HEK293 (cell line): ENCODE data around the gene APOL4.

ENCODE experiments used
- EGR2 ChIP-seq: fragments of 450-650 bp; formaldehyde crosslinking; IDR thresholded peaks from 2 replicates; pipeline ENCODE4 v1.5.1; 2016; ENCODE audit warnings: low read depth, missing biosample characterization, missing genetic modification characterization
- GLIS2 ChIP-seq: fragments of 450-650 bp; formaldehyde crosslinking; IDR thresholded peaks from 2 replicates; pipeline ENCODE4 v1.5.1; 2016; ENCODE audit warnings: missing biosample characterization, missing genetic modification characterization
- IKZF3 ChIP-seq: fragments of 450-650 bp; IDR thresholded peaks from 2 replicates; pipeline ENCODE4 v1.5.0; 2018; ENCODE audit warnings: missing biosample characterization, mild to moderate bottlenecking, missing genetic modification characterization, moderate library complexity
- KLF10 ChIP-seq: fragments of 450-650 bp; IDR thresholded peaks from 2 replicates; pipeline ENCODE4 v1.5.1; 2018; ENCODE audit warnings: missing biosample characterization, mild to moderate bottlenecking, missing genetic modification characterization
- PRDM1 ChIP-seq: fragments of 450-650 bp; formaldehyde crosslinking; IDR thresholded peaks from 2 replicates; pipeline ENCODE4; 2016; ENCODE audit warnings: missing biosample characterization, missing genetic modification characterization
- SP7 ChIP-seq: fragments of 450-650 bp; formaldehyde crosslinking; IDR thresholded peaks from 2 replicates; pipeline ENCODE4 v1.5.1; 2016; ENCODE audit warnings: missing biosample characterization, missing genetic modification characterization
- TRIM28 ChIP-seq: IDR thresholded peaks from 2 replicates; pipeline ENCODE4 v1.6.1; 2011; ENCODE audit warnings: low read length, control low read depth, borderline replicate concordance
- ZBTB17 ChIP-seq: fragments of 450-650 bp; formaldehyde crosslinking; IDR thresholded peaks from 2 replicates; pipeline ENCODE4 v1.5.1; 2016; ENCODE audit warnings: missing biosample characterization, missing genetic modification characterization
- ZFHX2 ChIP-seq: fragments of 450-650 bp; formaldehyde crosslinking; conservative IDR thresholded peaks from 2 replicates; pipeline ENCODE4 v1.5.1; 2016; ENCODE audit warnings: missing biosample characterization, missing genetic modification characterization
- ZFP69B ChIP-seq: fragments of 450-650 bp; formaldehyde crosslinking; IDR thresholded peaks from 2 replicates; pipeline ENCODE4 v1.5.1; 2016; ENCODE audit warnings: missing biosample characterization, missing genetic modification characterization
- ZIC2 ChIP-seq: fragments of 450-650 bp; formaldehyde crosslinking; IDR thresholded peaks from 2 replicates; pipeline ENCODE4 v1.5.1; 2016; ENCODE audit warnings: missing biosample characterization, missing genetic modification characterization
- ZNF24 ChIP-seq: fragments of 450-650 bp; formaldehyde crosslinking; IDR thresholded peaks from 2 replicates; pipeline ENCODE4 v1.5.1; 2016; ENCODE audit warnings: missing biosample characterization, missing genetic modification characterization
- ZNF324 ChIP-seq: fragments of 450-650 bp; formaldehyde crosslinking; IDR thresholded peaks from 2 replicates; pipeline ENCODE4 v1.5.1; 2016; ENCODE audit warnings: missing biosample characterization, missing genetic modification characterization
- ZNF341 ChIP-seq: fragments of 450-650 bp; formaldehyde crosslinking; IDR thresholded peaks from 2 replicates; pipeline ENCODE4; 2016; ENCODE audit warnings: low read depth, missing biosample characterization, missing genetic modification characterization
- ZNF37A ChIP-seq: fragments of 450-650 bp; IDR thresholded peaks from 2 replicates; pipeline ENCODE4 v1.5.1; 2018; ENCODE audit warnings: missing biosample characterization, missing genetic modification characterization
- ZNF548 ChIP-seq: fragments of 450-650 bp; formaldehyde crosslinking; IDR thresholded peaks from 2 replicates; pipeline ENCODE4 v1.5.1; 2016; ENCODE audit warnings: missing biosample characterization, missing genetic modification characterization
- ZNF561 ChIP-seq: fragments of 450-650 bp; IDR thresholded peaks from 2 replicates; pipeline ENCODE4 v1.5.1; 2018; ENCODE audit warnings: missing biosample characterization, missing genetic modification characterization, borderline replicate concordance
- ZNF600 ChIP-seq: fragments of 450-650 bp; formaldehyde crosslinking; IDR thresholded peaks from 2 replicates; pipeline ENCODE4 v1.5.1; 2016; ENCODE audit warnings: missing biosample characterization, missing genetic modification characterization
- ZNF610 ChIP-seq: fragments of 450-650 bp; formaldehyde crosslinking; IDR thresholded peaks from 2 replicates; pipeline ENCODE4 v1.5.1; 2016; ENCODE audit warnings: missing biosample characterization, missing genetic modification characterization, borderline replicate concordance
- ZNF76 ChIP-seq: fragments of 450-650 bp; formaldehyde crosslinking; IDR thresholded peaks from 2 replicates; pipeline ENCODE4; 2016; ENCODE audit warnings: low read depth, missing biosample characterization, missing genetic modification characterization, borderline replicate concordance
- ZXDB ChIP-seq: fragments of 450-650 bp; formaldehyde crosslinking; IDR thresholded peaks from 2 replicates; pipeline ENCODE4 v1.5.1; 2016; ENCODE audit warnings: missing biosample characterization, missing genetic modification characterization
- TF ChIP-seq, protein P1 (sequence below): fragments of 450-650 bp; formaldehyde crosslinking; IDR thresholded peaks from 2 replicates; pipeline ENCODE4 v1.5.1; 2016; ENCODE audit warnings: missing biosample characterization, missing genetic modification characterization
- TF ChIP-seq, protein P2 (sequence below): fragments of 450-650 bp; IDR thresholded peaks from 2 replicates; pipeline ENCODE4 v1.5.1; 2018; ENCODE audit warnings: missing biosample characterization, mild to moderate bottlenecking, missing genetic modification characterization
- TF ChIP-seq, protein P3 (sequence below): fragments of 450-650 bp; formaldehyde crosslinking; IDR thresholded peaks from 2 replicates; pipeline ENCODE4 v1.5.1; 2016; ENCODE audit warnings: missing biosample characterization, missing genetic modification characterization
- TF ChIP-seq, protein P4 (sequence below): fragments of 450-650 bp; formaldehyde crosslinking; IDR thresholded peaks from 2 replicates; pipeline ENCODE4 v1.5.1; 2016; ENCODE audit warnings: missing biosample characterization, missing genetic modification characterization
- TF ChIP-seq, protein P5 (sequence below): fragments of 450-650 bp; formaldehyde crosslinking; IDR thresholded peaks from 2 replicates; pipeline ENCODE4 v1.5.1; 2016; ENCODE audit warnings: missing biosample characterization, missing genetic modification characterization
- TF ChIP-seq, protein P6 (sequence below): fragments of 450-650 bp; formaldehyde crosslinking; conservative IDR thresholded peaks from 2 replicates; pipeline ENCODE4 v1.5.1; 2016; ENCODE audit warnings: low read depth, missing biosample characterization, missing genetic modification characterization

The APOL4 gene

DNA sequence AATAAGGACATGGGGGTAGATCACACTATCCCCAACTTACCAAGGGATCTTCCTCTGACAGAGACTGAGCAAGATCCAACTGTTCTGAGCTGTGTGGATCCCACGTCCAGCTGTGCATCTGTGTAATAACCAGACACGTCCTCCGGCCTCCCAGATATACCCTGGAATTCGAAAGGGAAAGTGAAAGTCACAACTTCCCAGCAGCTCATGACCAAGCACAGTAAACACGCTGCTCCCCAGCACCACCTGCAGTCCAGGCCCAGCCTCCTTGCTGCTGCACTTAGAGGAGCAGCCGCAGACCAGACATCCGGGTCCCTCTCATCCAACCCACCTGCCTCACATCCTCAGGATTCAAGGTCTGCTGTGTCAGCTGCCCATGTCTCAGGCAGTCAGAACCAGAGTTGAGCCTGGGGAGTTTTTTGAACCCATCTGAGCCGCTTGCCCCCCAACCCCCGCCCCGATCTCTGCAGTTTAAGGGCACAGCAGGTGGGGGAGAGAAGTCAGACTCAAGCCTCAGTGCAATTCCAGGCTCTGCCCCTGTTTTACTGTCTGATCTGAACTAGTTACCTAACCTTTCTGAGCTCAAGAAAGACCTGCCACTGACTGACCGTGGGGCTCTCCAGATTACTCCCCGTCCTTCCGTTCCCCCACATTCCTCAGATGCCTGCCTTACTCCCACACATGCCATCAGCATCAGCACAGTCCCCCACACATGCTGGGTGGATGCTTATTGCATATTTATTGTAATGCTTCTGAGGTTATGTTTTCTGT, 38.0 kb upstream of the APOL4 start, which contains the start of gene APOL2 (continued):
- TF ChIP-seq, protein P1, sequence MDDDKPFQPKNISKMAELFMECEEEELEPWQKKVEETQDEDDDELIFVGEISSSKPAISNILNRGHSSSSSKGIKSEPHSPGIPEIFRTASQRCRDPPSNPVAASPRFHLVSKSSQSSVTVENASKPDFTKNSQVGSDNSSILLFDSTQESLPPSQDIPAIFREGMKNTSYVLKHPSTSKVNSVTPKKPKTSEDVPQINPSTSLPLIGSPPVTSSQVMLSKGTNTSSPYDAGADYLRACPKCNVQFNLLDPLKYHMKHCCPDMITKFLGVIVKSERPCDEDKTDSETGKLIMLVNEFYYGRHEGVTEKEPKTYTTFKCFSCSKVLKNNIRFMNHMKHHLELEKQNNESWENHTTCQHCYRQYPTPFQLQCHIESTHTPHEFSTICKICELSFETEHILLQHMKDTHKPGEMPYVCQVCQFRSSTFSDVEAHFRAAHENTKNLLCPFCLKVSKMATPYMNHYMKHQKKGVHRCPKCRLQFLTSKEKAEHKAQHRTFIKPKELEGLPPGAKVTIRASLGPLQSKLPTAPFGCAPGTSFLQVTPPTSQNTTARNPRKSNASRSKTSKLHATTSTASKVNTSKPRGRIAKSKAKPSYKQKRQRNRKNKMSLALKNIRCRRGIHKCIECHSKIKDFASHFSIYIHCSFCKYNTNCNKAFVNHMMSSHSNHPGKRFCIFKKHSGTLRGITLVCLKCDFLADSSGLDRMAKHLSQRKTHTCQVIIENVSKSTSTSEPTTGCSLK = no peak
- TF ChIP-seq, protein P2, sequence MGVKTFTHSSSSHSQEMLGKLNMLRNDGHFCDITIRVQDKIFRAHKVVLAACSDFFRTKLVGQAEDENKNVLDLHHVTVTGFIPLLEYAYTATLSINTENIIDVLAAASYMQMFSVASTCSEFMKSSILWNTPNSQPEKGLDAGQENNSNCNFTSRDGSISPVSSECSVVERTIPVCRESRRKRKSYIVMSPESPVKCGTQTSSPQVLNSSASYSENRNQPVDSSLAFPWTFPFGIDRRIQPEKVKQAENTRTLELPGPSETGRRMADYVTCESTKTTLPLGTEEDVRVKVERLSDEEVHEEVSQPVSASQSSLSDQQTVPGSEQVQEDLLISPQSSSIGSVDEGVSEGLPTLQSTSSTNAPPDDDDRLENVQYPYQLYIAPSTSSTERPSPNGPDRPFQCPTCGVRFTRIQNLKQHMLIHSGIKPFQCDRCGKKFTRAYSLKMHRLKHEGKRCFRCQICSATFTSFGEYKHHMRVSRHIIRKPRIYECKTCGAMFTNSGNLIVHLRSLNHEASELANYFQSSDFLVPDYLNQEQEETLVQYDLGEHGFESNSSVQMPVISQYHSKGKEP (tag by site-specific recombination) = peak; percentile 68; the same call in 1 of the 2 replicates
- TF ChIP-seq EGR2 (tag by site-specific recombination) (peak; percentile 58; the same call in 1 of the 2 replicates), ZNF76 (tag by site-specific recombination) (peak; percentile 89), ZFHX2 (tag by site-specific recombination) (peak; percentile 68), ZXDB (peak; percentile 61; the same call in 1 of the 2 replicates), ZIC2 (tag by site-specific recombination) (peak; percentile 55), KLF10 (tag by site-specific recombination) (peak; percentile 70), ZNF561 (tag by site-specific recombination) (peak; percentile 55; the same call in 1 of the 2 replicates), ZFP69B (tag by site-specific recombination) (0 out of 2 replicates have a peak, but pooled peaks have one; percentile 22), ZNF37A (tag by site-specific recombination) (no peak), ZBTB17 (tag by site-specific recombination) (peak; percentile 91), ZNF24 (tag by site-specific recombination) (peak; percentile 53; the same call in 1 of the 2 replicates), ZNF341 (peak; percentile 55), SP7 (tag by site-specific recombination) (peak; percentile 31; the same call in 1 of the 2 replicates), TRIM28 (peak; percentile 87), ZNF324 (tag by site-specific recombination) (peak; percentile 43; the same call in 1 of the 2 replicates), PRDM1 (tag by site-specific recombination) (peak; percentile 80), IKZF3 (tag by site-specific recombination) (peak; percentile 84), ZNF610 (tag by site-specific recombination) (no peak), GLIS2 (no peak), ZNF600 (tag by site-specific recombination) (peak; percentile 81), ZNF548 (tag by site-specific recombination) (no peak)
- TF ChIP-seq, protein P3, sequence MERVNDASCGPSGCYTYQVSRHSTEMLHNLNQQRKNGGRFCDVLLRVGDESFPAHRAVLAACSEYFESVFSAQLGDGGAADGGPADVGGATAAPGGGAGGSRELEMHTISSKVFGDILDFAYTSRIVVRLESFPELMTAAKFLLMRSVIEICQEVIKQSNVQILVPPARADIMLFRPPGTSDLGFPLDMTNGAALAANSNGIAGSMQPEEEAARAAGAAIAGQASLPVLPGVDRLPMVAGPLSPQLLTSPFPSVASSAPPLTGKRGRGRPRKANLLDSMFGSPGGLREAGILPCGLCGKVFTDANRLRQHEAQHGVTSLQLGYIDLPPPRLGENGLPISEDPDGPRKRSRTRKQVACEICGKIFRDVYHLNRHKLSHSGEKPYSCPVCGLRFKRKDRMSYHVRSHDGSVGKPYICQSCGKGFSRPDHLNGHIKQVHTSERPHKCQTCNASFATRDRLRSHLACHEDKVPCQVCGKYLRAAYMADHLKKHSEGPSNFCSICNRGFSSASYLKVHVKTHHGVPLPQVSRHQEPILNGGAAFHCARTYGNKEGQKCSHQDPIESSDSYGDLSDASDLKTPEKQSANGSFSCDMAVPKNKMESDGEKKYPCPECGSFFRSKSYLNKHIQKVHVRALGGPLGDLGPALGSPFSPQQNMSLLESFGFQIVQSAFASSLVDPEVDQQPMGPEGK (tag by site-specific recombination) = peak; percentile 47; the same call in 1 of the 2 replicates
- TF ChIP-seq, protein P4, sequence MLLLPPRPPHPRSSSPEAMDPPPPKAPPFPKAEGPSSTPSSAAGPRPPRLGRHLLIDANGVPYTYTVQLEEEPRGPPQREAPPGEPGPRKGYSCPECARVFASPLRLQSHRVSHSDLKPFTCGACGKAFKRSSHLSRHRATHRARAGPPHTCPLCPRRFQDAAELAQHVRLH (tag by site-specific recombination) = peak; percentile 81
- TF ChIP-seq, protein P5, sequence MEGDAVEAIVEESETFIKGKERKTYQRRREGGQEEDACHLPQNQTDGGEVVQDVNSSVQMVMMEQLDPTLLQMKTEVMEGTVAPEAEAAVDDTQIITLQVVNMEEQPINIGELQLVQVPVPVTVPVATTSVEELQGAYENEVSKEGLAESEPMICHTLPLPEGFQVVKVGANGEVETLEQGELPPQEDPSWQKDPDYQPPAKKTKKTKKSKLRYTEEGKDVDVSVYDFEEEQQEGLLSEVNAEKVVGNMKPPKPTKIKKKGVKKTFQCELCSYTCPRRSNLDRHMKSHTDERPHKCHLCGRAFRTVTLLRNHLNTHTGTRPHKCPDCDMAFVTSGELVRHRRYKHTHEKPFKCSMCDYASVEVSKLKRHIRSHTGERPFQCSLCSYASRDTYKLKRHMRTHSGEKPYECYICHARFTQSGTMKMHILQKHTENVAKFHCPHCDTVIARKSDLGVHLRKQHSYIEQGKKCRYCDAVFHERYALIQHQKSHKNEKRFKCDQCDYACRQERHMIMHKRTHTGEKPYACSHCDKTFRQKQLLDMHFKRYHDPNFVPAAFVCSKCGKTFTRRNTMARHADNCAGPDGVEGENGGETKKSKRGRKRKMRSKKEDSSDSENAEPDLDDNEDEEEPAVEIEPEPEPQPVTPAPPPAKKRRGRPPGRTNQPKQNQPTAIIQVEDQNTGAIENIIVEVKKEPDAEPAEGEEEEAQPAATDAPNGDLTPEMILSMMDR (tag by site-specific recombination) = peak; percentile 90
- TF ChIP-seq, protein P6, sequence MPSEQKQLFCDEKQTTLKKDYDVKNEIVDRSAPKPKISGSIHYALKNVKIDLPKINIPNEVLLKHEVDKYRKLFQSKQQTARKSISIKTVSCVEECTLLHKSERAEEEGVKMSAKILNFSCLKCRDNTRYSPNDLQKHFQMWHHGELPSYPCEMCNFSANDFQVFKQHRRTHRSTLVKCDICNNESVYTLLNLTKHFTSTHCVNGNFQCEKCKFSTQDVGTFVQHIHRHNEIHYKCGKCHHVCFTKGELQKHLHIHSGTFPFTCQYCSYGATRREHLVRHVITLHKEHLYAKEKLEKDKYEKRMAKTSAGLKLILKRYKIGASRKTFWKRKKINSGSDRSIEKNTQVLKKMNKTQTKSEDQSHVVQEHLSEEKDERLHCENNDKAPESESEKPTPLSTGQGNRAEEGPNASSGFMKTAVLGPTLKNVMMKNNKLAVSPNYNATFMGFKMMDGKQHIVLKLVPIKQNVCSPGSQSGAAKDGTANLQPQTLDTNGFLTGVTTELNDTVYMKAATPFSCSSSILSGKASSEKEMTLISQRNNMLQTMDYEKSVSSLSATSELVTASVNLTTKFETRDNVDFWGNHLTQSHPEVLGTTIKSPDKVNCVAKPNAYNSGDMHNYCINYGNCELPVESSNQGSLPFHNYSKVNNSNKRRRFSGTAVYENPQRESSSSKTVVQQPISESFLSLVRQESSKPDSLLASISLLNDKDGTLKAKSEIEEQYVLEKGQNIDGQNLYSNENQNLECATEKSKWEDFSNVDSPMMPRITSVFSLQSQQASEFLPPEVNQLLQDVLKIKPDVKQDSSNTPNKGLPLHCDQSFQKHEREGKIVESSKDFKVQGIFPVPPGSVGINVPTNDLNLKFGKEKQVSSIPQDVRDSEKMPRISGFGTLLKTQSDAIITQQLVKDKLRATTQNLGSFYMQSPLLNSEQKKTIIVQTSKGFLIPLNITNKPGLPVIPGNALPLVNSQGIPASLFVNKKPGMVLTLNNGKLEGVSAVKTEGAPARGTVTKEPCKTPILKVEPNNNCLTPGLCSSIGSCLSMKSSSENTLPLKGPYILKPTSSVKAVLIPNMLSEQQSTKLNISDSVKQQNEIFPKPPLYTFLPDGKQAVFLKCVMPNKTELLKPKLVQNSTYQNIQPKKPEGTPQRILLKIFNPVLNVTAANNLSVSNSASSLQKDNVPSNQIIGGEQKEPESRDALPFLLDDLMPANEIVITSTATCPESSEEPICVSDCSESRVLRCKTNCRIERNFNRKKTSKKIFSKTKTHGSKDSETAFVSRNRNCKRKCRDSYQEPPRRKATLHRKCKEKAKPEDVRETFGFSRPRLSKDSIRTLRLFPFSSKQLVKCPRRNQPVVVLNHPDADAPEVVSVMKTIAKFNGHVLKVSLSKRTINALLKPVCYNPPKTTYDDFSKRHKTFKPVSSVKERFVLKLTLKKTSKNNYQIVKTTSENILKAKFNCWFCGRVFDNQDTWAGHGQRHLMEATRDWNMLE (tag by site-specific recombination) = peak; percentile 42; the same call in 1 of the 2 replicates
